GM21619 (cell line): Measurements from ENCODE around the gene SHISAL1.

ENCODE experiments used
- ATAC-seq: cut with Tn5 transposase; IDR thresholded peaks from one replicate; pipeline ENCODE4 v1.9.1; 2021; ENCODE audit not compliant: unreplicated experiment

Gene SHISAL1

GRCh38 chr22:44211946-44212930, 100.5 kb downstream of the SHISAL1 start:
- no peak for ATAC-seq

GRCh38 chr22:44211256-44211945, 101.3 kb downstream of the SHISAL1 start:
- no peak for ATAC-seq

DNA sequence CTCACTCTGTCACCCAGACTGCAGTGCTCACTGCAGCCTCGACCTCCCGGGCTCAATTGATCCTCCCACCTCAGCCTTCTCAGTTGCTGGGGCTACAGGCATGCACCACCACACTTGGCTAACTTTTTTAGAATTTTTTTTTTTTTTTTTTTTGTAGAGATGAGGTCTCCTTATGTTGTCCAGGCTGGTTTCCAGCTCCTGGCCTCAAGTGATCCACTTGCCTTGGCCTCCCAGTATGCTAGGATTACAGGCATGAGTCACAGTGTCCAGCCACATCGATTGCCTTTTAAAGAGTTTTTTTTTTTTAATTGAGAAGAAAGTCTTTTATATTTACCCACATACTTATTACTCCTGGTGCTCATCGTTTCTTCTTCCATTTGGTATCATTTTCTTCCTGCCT, 102.0 kb downstream of the SHISAL1 start:
- ATAC-seq = no peak

DNA sequence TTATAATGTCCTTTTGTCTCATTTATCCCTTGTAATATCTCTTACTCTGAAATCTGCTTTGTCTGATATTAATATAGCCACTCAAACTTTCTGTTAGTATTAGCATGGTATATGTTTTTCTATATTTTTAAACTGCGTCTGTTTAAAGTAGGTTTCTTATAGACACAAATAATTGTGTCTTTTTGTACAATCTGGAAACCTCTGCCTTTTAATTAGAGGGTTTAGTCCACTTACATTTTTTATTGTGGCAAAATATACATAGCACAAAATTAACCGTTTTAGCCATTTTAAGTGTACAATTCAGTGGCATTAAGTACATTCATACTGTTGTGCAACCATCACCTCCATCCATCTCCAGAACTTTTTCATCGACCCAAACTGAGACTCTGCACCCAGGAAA, 103.4 kb downstream of the SHISAL1 start:
- no peak for ATAC-seq

GRCh38 chr22:44207981-44208317, 104.8 kb downstream of the SHISAL1 start:
- ATAC-seq = no peak

DNA sequence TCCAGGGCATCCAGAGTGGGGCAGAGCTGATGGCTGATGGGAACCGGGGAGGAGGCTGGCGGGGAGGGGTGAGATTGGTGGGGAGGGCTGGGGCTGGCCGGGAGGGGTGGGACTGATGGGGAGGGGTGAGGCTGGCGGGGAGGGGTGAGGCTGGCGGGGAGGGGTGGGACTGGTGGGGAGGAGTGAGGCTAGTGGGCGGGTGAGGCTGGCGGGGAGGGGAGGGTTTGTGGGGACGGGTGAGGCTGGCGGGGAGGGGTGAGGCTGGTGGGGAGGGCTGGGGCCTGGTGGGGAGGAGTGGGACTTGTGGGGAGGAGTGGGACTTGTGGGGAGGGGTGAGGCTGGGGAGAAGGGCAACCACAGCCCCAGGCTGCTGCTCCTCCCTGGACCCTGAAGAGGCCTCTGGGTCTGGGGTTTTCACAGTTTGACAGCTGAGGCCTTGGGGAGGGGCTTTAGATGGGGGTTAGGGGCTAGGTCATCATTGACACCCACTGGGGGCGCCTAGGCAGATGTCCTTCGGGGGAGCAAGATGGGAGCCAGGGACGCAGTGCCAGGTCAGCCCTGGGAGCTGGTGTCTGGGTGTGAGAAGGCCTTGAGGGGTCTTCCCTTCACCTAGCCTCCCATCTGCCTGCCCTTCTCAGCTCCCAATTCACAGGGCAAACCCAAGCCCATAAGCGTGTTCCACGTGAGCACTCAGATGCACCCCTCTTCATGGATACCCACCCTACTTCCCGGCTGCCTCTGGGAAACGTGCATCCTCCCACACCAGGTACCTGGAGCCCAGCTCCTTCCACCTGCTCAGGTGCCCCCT, 105.4 kb downstream of the SHISAL1 start:
- ATAC-seq = no peak

DNA sequence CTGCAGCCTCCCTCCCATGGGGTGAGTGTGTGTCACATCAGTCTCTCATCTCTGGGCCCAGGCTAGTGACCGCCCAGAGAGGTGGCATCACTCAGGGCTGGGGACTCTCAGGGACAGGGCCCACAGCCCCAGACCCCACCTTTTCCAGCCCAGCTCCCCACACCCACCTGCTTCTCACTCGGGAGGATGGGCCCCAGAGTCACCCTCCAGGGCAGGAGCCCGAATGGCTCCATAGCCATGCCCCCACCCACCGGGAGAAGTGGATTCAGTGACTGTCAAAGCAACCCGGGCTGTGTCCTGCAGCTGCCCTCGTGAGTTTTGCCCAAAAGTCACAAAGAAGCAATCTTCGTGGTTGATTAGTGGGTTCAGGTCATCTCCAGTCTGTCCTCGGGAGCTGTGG, 106.1 kb downstream of the SHISAL1 start:
- no peak for ATAC-seq

DNA sequence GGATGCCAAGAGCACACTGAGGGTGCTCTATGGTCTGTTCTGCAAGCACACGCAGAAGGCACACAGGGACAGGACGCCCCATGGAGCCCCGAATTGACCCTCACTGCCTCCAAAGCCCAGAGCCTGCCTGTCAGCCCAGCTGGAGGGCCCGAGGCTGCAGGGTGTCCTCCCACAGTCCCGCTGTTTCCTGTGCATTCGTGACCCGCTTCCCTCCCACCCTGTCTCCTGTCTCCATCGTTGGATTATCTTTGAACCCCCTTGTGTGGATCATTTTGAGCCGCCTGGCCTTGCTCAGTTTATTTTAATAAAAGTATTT, 106.5 kb downstream of the SHISAL1 start:
- ATAC-seq = no peak

GRCh38 chr22:44205516-44206329, 107.0 kb downstream of the SHISAL1 start:
- no peak for ATAC-seq

GRCh38 chr22:44204739-44205515, 107.8 kb downstream of the SHISAL1 start:
- ATAC-seq = no peak

DNA sequence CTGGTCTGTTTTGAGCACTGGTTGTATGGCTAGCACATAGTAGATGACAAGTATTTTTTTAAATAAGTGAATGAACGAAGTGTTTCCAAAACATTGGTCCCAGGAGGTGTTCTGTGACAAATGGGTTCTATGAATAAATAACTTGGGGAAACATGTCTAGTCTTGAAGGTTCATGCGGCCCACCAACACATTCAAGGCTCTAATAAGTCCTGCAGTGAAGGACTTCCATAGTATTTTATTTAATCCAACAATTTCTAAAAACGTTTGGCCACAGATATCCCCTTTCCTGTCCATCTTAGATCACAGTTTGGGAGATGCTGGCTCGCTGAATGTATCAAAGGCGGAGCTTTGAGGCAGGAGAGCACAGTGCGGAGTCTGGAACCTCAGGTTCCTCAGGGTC, 109.5 kb downstream of the SHISAL1 start:
- ATAC-seq = no peak

- ATAC-seq = no peak
Observed at GRCh38 chr22:44202261-44202789, 110.4 kb downstream of the SHISAL1 start.

DNA sequence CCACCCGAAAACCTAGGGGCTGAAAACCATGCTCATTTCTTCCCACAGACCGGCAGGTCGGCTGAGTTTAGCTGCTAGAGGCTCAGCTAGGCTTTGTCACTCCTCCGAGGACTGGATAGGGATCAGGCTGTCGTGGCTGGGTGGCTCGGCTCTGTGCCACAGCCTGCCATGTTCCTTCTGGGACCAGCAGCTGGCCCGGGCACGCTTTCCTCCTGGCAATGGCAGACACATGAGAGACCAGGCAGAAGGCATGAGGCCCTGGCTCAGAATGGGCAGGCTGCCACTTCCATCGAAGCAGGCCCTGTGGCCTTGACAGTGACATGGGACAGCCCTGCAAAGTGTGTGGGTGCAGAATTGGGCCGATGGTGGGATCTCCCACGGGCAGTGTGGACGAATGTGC, 111.1 kb downstream of the SHISAL1 start:
- ATAC-seq = no peak

- no peak for ATAC-seq
Observed at GRCh38 chr22:44200855-44201550, 111.7 kb downstream of the SHISAL1 start.

DNA sequence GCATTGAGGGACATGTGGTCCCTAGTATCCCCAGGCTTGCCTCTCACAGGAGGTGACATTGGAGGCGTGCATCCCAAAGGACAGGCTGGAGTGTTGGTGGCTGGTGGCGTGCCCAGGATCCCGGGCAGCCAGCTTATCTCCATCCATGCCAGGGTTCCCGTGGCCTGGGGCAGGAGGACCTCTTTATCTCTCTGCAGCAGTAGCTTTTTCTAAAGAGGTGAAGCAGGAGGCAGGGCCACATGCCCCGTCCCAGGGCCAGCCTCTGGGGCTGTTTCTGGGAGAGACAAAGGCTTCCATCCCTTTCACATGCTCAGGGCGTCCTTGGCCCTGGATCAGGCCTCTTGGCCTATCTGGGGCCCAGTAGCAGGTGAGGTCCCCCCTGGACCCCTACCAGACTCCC, 112.3 kb downstream of the SHISAL1 start:
- ATAC-seq = no peak

GRCh38 chr22:44199866-44200265, 112.9 kb downstream of the SHISAL1 start:
- no peak for ATAC-seq

GRCh38 chr22:44199164-44199563, 113.6 kb downstream of the SHISAL1 start:
- no peak for ATAC-seq

DNA sequence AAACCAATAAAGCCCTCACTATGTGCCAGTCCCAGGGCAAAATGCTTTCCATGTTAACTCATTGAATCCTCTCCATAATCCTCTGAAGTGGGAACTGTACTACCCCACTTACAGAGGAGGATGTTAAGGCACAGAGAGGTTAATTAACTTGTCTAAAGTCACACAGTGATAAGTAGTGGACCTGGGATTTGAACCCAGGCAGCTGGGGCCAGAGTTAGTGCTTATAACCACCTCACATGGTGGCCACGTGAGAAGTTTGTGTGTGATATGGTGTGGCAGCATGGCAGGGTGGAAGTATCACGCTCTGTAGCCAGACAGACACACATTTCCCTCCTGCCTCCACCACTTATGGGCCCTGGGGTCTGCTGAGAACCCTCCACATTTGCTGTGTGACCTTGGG, 115.5 kb downstream of the SHISAL1 start:
- no peak for ATAC-seq

DNA sequence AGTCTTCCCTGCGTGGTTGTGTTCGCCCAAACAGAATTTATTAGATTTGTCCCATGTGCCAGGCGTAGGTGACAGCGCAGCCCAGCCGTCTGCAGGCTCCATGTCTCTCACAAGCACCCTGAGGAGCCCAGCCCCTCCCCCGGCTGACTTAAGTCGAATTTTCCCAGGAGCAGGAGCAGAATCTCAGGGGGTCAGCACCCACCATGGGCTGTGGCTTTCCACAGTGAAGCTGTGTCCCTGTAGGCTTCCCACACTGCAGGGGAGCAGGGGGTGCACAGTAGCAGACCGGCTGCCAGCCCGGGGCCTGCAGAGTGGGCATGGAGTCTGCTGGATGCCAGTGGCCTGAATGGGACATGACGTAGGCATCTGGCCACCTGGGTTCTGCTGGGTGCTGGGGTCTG, 116.0 kb downstream of the SHISAL1 start:
- ATAC-seq = no peak
